GM21619 (cell line): ENCODE data around the gene LRP2.
"Not testable (repeated sequence)": the region's sequence is repeated elsewhere in the genome, so short reads cannot be mapped to it uniquely, and the experiment has no call there.

Source experiments
- ATAC-seq: cut with Tn5 transposase; IDR thresholded peaks from one replicate; pipeline ENCODE4 v1.9.1; 2021; ENCODE audit not compliant: unreplicated experiment

The LRP2 gene

GRCh38 chr2:169178804-169179390 is 183.4 kb downstream of the LRP2 start:
- no peak for ATAC-seq

- ATAC-seq, result no peak
These were observed 184.0 kb downstream of the LRP2 start for GRCh38 chr2:169178364-169178763.

- no peak for ATAC-seq
These were observed 187.2 kb downstream of the LRP2 start for GRCh38 chr2:169175112-169175511.

GRCh38 chr2:169173876-169174275 is 188.5 kb downstream of the LRP2 start:
- ATAC-seq, result no peak

GRCh38 chr2:169172914-169173313 is 189.4 kb downstream of the LRP2 start:
- no peak for ATAC-seq

- ATAC-seq, result no peak
These were observed 190.1 kb downstream of the LRP2 start for GRCh38 chr2:169172151-169172735.

- ATAC-seq, result no peak
These were observed 196.5 kb downstream of the LRP2 start for GRCh38 chr2:169165791-169166190.

- ATAC-seq, result no peak
These were observed 198.0 kb downstream of the LRP2 start for GRCh38 chr2:169164311-169164710.

GRCh38 chr2:169162613-169163012 is 199.7 kb downstream of the LRP2 start:
- ATAC-seq, result no peak

GRCh38 chr2:169160926-169161481 is 201.3 kb downstream of the LRP2 start:
- no peak for ATAC-seq

- ATAC-seq, result no peak
These were observed 202.6 kb downstream of the LRP2 start for GRCh38 chr2:169159686-169160085.

- ATAC-seq, result no peak
These were observed 203.5 kb downstream of the LRP2 start for GRCh38 chr2:169158874-169159273.

GRCh38 chr2:169146220-169146619 is 216.1 kb downstream of the LRP2 start:
- ATAC-seq, result no peak

GRCh38 chr2:169143998-169144397 is 218.3 kb downstream of the LRP2 start:
- no peak for ATAC-seq

- peak; percentile 63 for ATAC-seq
These were observed 220.5 kb downstream of the LRP2 start for GRCh38 chr2:169141713-169142352.

GRCh38 chr2:169139993-169140767 is 222.2 kb downstream of the LRP2 start:
- no peak for ATAC-seq

- ATAC-seq, result no peak
These were observed 223.2 kb downstream of the LRP2 start for GRCh38 chr2:169139145-169139544.

- no peak for ATAC-seq
These were observed 224.4 kb downstream of the LRP2 start for GRCh38 chr2:169137924-169138323.

- no peak for ATAC-seq
These were observed 225.3 kb downstream of the LRP2 start for GRCh38 chr2:169136885-169137534.

- ATAC-seq, result not testable (repeated sequence)
These were observed 225.9 kb downstream of the LRP2 start for GRCh38 chr2:169136428-169136827.

- not testable (repeated sequence) for ATAC-seq
These were observed 228.1 kb downstream of the LRP2 start for GRCh38 chr2:169134272-169134671.
